K562 (cell line): Measurements from ENCODE around the gene TRPM4. TPM values are rescaled to one million over a fixed set of nuclear protein-coding genes. Genes with fewer than 3 reads are reported as not detected.

Source experiments
- ARID4B ChIP-seq: sonication (generic); formaldehyde crosslinking; IDR thresholded peaks from 2 replicates; pipeline ENCODE4 v1.8.0; 2022; ENCODE audit warnings: mild to moderate bottlenecking, missing genetic modification reagents
- DACH1 ChIP-seq: fragments of 450-650 bp; IDR thresholded peaks from 2 replicates; pipeline ENCODE4 v1.6.1; 2018; ENCODE audit not compliant: partially characterized antibody
- HDAC1 ChIP-seq, 2 experiments: fragments of 450-650 bp; IDR thresholded peaks; 2 replicates each; pipeline ENCODE4 v1.6.1; 2016 to 2017; ENCODE audit warnings: inconsistent platforms in 1 of 2, mild to moderate bottlenecking in 1 of 2, moderate library complexity in 1 of 2
- KDM1A ChIP-seq, 2 experiments: fragments of 450-650 bp; IDR thresholded peaks; 2 replicates each; pipeline ENCODE4 v1.6.1; 2016; ENCODE audit warnings: mild to moderate bottlenecking in 2 of 2
- POLR2A ChIP-seq: fragments of 450-650 bp; conservative IDR thresholded peaks from 2 replicates; pipeline ENCODE4 v1.6.1; 2016
- RBFOX2 ChIP-seq: fragments of 200-400 bp; formaldehyde crosslinking; IDR thresholded peaks from 2 replicates; pipeline ENCODE4 v1.6.1; 2017; ENCODE audit warnings: low read depth, mild to moderate bottlenecking, low read length, moderate library complexity
- SIX5 ChIP-seq, 2 experiments: IDR thresholded peaks; 2 replicates each; pipeline ENCODE4 v1.6.1; 2011; ENCODE audit warnings: low read length in 2 of 2, borderline replicate concordance in 1 of 2, low read depth in 1 of 2, mild to moderate bottlenecking in 1 of 2, moderate library complexity in 1 of 2; ENCODE audit not compliant: insufficient read depth in 1 of 2
- SP1 ChIP-seq: sonication (generic); formaldehyde crosslinking; IDR thresholded peaks from 2 replicates; pipeline ENCODE4 v1.8.1; 2022; ENCODE audit warnings: mild to moderate bottlenecking, missing genetic modification reagents
- SUPT5H ChIP-seq: fragments of 450-650 bp; IDR thresholded peaks from 2 replicates; pipeline ENCODE4 v1.6.1; 2016
- YY1 ChIP-seq, 3 experiments: IDR thresholded peaks; 2 replicates each; pipeline ENCODE4 v1.6.1; 2011; ENCODE audit warnings: low read length in 2 of 3, mild to moderate bottlenecking in 2 of 3, moderate library complexity in 2 of 3, borderline replicate concordance in 1 of 3, control low read depth in 1 of 3, low read depth in 1 of 3; ENCODE audit not compliant: insufficient read depth in 3 of 3, insufficient replicate concordance in 2 of 3, control insufficient read depth in 1 of 3, insufficient read length in 1 of 3; ENCODE audit errors: extremely low read depth in 1 of 3
- ZNF639 ChIP-seq, 2 experiments: fragments of 200-800 bp in 1 of 2; sonication (Bioruptor generic) in 1 of 2; sonication (generic) in 1 of 2; formaldehyde crosslinking in 1 of 2; IDR thresholded peaks in 1 of 2; conservative IDR thresholded peaks in 1 of 2; 2 replicates each; pipeline versions ENCODE4 v1.5.0 to v1.6.1; 2016 to 2020; ENCODE audit warnings: missing compliant biosample characterization in 1 of 2, missing genetic modification characterization in 1 of 2, missing genetic modification reagents in 1 of 2
- polyA plus RNA-seq, 8 experiments: library from polyadenylated mRNA; depleted of rRNA in 4 of 8; stranded (reverse) in 5 of 8; unstranded in 3 of 8; fragments of >200 nt; fragmentation: Nextera tagmentation in 2 of 8; fragmentation: Illumina TruSeq in 1 of 8; extraction: Ambion mirVana in 2 of 8; extraction: Trizol in 1 of 8; gene quantifications; 2 replicates each; pipeline versions ENCODE4 v1.2.1 to v1.2.3, GENCODE V29; 2011 to 2014; ENCODE audit warnings: inconsistent platforms in 1 of 8, missing spikeins in 1 of 8
- total RNA-seq, 7 experiments: library from RNA; depleted of rRNA in 6 of 7; stranded (reverse); fragments of >200 nt in 6 of 7; fragmentation: Illumina TruSeq in 2 of 7; extraction: Trizol in 2 of 7; gene quantifications; 2 replicates each; pipeline versions ENCODE4 v1.2.1 to v1.2.3, GENCODE V29; 2011 to 2021; ENCODE audit warnings: low replicate concordance in 1 of 7
- TF ChIP-seq, protein P1 (sequence below), 2 experiments: fragments of 450-650 bp; conservative IDR thresholded peaks; 2 replicates each; pipeline ENCODE4 v1.6.1; 2017; ENCODE audit warnings: mild to moderate bottlenecking in 2 of 2, moderate library complexity in 2 of 2

Gene TRPM4
- total and polyA plus RNA-seq, 9 of the 15 experiments (the other 6 are each of a cell fraction or from before 2014, with no cell fraction given): 6.5 to 45.4 (median 15.2) TPM

DNA sequence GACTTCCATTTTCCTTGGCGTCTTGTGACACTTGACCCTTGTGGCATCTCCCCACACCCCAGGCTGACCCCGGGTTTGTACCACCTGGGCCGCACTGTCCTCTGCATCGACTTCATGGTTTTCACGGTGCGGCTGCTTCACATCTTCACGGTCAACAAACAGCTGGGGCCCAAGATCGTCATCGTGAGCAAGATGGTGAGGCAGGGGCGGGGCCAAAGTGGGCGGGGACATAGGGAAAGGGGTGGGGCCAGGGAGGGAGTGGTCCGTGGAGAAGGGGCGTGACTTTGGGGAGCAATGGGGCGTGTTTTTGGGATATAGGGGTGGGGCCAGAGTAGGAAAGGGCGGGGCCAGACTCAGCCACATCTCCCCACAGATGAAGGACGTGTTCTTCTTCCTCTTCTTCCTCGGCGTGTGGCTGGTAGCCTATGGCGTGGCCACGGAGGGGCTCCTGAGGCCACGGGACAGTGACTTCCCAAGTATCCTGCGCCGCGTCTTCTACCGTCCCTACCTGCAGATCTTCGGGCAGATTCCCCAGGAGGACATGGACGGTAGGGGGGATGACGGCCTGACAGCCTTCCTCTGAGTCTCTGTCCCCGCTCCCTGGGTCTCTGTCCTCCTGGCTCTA, 42.8 kb downstream of the TRPM4 start (continued):
- TF ChIP-seq RBFOX2 (peak; percentile 38; the same call in 1 of the 2 replicates), SP1 (CRISPR knock-in tag) (peak; percentile 46; the same call in 1 of the 2 replicates), HDAC1 (IDR thresholded peaks at IDR 0.05) (peak in 1 of 2 experiments; percentile 52; a peak in 2 of 4 replicates), ZNF639 (CRISPR knock-in tag; conservative IDR thresholded peaks at IDR 0.05 in 1 of 2, IDR thresholded peaks at IDR 0.05 in 1 of 2) (0 out of 4 replicates have a peak, but pooled peaks of 1 of the 2 experiments have one; percentile 30), DACH1 (peak; percentile 66), POLR2A (peak; percentile 45; the same call in 1 of the 2 replicates), SUPT5H (0 out of 2 replicates have a peak, but pooled peaks have one; percentile 31), ARID4B (0 out of 2 replicates have a peak, but pooled peaks have one; percentile 18), KDM1A (IDR thresholded peaks at IDR 0.05) (no peak), SIX5 (IDR thresholded peaks at IDR 0.05; ENCODE audit: borderline replicate concordance in 1 of 2, insufficient read depth in 1 of 2, low read depth in 1 of 2, low read length in 2 of 2) (no peak), YY1 (IDR thresholded peaks at IDR 0.05; ENCODE audit: borderline replicate concordance in 1 of 3, control insufficient read depth in 1 of 3, extremely low read depth in 1 of 3, insufficient read depth in 3 of 3, insufficient read length in 1 of 3, insufficient replicate concordance in 2 of 3, low read depth in 1 of 3, low read length in 2 of 3) (peak in 1 of 3 experiments; percentile 5)
- TF ChIP-seq, protein P1, sequence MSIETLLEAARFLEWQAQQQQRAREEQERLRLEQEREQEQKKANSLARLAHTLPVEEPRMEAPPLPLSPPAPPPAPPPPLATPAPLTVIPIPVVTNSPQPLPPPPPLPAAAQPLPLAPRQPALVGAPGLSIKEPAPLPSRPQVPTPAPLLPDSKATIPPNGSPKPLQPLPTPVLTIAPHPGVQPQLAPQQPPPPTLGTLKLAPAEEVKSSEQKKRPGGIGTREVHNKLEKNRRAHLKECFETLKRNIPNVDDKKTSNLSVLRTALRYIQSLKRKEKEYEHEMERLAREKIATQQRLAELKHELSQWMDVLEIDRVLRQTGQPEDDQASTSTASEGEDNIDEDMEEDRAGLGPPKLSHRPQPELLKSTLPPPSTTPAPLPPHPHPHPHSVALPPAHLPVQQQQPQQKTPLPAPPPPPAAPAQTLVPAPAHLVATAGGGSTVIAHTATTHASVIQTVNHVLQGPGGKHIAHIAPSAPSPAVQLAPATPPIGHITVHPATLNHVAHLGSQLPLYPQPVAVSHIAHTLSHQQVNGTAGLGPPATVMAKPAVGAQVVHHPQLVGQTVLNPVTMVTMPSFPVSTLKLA (conservative IDR thresholded peaks at IDR 0.05): 0 out of 4 replicates have a peak, but pooled peaks have one; percentile 11 to 23
